Heart left ventricle (tissue), 13 donors: ENCODE results near the gene SIRT5.

Experiments used
- CTCF ChIP-seq, 12 donors: fragments of 200-600 bp; sonication (generic) in 4 of 12; IDR thresholded peaks; one replicate each; pipeline versions ENCODE4 v1.5.0 to v1.8.0; 2018 to 2022; ENCODE audit warnings: antibody characterized with exemption in 12 of 12, mild to moderate bottlenecking in 5 of 12
- POLR2A ChIP-seq, 2 donors: fragments of 450-650 bp; IDR thresholded peaks; one replicate each; pipeline ENCODE4 v1.6.1; 2017; ENCODE audit warnings: antibody characterized with exemption in 2 of 2, mild to moderate bottlenecking in 2 of 2, moderate library complexity in 2 of 2
- donor health status: ischemic (EF 13 %, LVEDD 7.1; RV severe dilation, severe dysfunction).
- donor health status: DM: no; HTN: yes; CAD: no.
- donor health status: DM: no; HTN: no; CAD: no.
- donor health status: ischemic (EF 25% LVEDD 6.9; RV normal size, moderate dysfunction).
- donor health status: ischemic (EF 25% LVEDD 5.7; RV mildly dilated, moderate dysfunction).
- donor health status: ischemic (EF 35%, LVEDD 5.7; RV mildly dilated, moderate dysfunction).
- donor health status: nonischemic (EF 11% LVEDD 7.7; RV severe dilation, severe dysfunction).
- donor health status: DM: yes; HTN: yes; CAD: no.
- donor health status: PGD.
- donor health status: ischemic (EF 29% LVEDD 5.4; RV normal size, mild dysfunction).
- donor health status: nonischemic (EF 23%, LVEDD 6.1; RV moderate dilation, normal function).

DNA sequence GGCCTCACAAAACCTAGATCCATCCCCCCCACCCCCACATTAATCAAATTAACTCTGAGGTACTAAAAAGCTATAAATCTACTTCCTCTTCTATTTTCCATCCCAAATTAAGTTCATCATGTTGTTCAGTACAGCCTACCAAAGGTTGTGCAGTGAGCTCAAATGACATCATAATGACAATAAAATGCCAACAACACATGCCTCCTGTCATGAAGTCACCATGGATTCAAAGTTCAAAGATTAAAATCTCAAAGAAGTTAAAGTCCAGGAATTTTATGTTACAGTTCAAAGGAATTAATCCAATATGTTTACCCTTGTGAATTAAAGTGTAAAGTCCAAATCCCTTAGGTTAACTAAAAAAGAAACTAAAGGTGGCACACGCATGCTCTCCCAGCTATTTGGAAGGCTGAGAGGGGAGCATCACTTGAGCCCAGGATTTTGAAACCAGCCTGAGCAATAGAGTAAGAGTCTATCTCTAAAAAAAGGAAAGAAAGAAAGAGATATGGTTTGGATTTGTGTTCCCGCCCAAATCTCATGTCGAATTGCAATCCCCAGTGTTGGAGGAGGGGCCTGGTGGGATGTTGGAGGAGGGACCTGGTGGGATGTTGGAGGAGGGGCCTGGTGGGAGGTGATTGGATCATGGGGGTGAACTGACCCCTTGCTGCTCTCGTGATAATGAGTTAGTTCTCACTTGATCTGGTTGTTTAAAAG is 25.7 kb upstream of the SIRT5 start:
- no peak for TF ChIP-seq CTCF (IDR thresholded peaks at IDR 0.05)
- no peak for TF ChIP-seq POLR2A (IDR thresholded peaks at IDR 0.05)
